GM19023 (cell line): ENCODE data around the gene KLF14.
"Not testable (repeated sequence)": the region's sequence is repeated elsewhere in the genome, so short reads cannot be mapped to it uniquely, and the experiment has no call there.

Source experiments
- ATAC-seq: cut with Tn5 transposase; IDR thresholded peaks from one replicate; pipeline ENCODE4 v1.9.1; 2021; ENCODE audit warnings: mild to moderate bottlenecking, moderate library complexity; ENCODE audit not compliant: unreplicated experiment

KLF14 gene

DNA sequence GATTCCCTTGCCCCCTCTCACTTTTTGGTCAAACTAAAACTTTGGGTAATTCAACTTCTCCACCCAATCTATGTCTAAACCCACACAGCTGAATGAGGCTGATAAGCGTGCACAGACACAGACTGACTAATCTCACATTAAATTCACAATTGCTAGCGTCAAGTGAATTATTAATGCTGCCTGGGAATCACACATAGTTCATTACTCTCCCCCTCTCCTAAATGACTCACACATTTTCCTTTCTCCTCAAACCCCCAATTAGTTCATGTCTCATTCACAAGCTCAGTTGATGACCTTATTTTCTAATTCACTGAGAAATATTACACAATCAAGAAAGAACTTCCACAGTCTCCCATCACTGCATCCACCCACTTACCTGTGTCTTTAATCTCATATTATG lies 14.5 kb downstream of the KLF14 start:
- no peak for ATAC-seq

DNA sequence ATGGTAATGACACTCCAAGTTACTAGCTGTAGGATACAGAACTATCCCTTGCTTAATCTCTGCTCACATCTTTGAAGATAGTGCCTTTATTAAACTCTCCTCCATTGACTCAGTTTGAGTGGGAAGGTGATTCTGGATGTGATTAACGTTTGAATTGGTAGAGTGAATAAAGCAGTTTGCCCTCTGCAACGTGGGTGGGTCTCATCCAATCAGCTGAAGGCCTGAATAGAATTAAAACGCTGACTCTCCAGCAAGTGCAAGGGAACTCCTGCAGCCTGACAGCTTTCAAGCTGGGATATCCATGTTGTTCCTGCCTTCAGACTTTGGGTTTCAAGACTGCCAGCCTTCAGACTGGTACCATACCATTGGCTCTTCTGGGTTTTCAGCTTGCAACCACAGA lies 21.6 kb downstream of the KLF14 start:
- ATAC-seq, result no peak

DNA sequence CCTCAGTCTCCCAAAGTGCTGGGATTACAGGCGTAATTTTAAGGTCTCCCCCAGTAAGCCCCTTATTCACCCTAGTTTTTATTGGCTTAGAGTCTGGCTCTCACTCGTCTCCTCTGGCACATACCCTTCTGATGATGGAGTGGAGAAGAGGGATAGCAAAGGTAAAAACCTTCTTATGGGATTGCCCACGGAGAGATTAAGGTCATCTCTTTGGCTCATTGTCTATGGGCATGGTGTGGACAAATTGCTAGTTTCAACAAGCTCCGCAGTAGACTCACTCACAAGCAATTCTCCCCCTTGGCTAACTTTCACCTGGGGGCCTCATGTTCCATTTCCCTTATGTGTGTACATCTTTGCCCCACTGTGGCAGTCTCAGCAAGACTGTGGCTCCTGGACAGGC lies 25.2 kb downstream of the KLF14 start:
- no peak for ATAC-seq

DNA sequence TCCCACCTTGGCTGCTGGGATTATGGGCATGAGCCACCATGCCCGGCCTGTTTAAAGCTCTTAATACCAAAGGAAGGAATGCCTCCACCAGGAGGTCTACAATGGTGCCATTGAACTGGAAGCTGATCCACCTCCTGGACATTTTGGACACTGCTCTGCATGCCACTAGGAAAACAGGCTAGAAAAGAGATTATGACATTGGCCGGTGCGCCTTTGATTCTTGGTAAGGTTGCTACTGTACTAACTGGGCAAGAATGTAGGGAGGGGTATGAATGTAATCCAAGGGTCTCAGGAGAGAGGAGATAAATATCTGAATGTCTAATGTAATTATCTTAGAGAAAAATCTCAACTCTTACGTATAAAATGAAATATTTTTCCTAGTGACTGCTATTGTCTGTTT lies 26.0 kb downstream of the KLF14 start:
- no peak for ATAC-seq

DNA sequence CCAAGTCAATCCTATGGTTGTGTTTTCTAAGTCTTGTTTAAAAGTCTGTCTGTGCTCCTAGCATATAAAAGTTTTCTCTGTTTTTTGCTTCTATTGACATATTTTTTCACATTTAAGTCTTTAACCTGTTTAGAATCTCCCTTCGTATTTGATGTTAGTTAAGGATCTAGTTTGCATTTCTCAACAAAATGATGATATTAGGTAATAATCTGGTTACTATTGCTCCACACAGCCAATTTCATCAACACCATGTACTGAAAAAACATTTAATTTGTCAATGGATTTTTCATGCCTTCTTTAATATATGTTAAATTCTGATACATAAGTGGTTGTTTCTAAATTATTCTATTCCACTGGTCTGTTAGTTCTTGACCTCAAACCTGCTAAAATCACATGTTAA lies 30.2 kb downstream of the KLF14 start:
- no peak for ATAC-seq

DNA sequence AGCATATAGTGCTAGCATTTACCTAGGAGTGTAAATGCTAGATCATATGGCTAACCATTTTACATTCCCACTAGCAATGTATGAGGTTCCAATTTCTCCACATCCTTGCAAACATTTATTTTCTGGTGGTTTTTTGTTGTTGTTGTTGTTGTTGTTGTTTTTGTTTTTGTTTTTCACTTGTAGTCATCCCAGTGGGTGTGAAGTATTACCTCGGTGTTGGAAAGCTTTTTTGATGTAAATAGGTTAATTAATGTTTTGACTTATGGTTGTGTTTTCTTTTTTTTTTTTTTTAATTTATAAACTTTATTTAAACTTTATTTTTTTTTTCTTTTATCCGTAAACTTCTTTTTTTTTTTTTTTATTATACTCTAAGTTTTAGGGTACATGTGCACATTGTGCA lies 32.4 kb downstream of the KLF14 start:
- no peak for ATAC-seq

DNA sequence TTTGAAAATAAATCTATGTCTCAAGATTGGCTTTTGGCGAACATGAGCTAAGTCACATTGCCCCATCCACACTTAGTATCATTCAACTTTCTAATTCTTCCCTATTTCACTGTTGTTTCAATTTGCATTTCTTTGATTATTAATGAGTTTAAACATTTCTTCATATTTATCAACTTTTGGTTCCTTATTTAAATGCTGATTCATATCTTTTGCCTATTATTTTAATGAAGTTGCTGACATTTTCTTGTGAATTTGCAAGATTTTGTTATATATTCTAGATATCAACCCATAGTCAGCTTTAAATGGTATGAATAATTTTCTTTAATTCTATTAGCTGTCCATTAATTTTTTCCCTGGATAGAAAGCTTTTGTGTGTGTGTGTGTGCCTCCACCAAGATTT lies 33.2 kb downstream of the KLF14 start:
- ATAC-seq, result no peak

DNA sequence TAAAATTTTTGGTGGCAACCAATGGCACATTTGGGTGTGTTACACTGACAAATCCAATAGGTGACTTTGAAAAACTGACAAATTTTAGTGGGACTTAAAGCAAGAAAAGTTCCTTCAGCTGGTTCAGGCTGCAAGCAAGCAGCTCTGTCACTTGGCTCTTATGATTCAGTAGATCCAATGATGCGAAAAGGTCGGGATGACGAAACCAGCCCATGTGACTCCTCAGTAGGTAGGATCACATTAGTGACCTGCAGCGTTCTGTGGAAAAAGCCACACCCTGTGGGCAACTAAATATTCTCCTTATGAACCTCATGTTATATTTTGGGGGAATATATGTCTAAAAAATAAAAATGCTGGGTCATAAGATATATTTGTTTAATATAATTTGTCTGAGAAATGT lies 34.3 kb downstream of the KLF14 start:
- no peak for ATAC-seq

DNA sequence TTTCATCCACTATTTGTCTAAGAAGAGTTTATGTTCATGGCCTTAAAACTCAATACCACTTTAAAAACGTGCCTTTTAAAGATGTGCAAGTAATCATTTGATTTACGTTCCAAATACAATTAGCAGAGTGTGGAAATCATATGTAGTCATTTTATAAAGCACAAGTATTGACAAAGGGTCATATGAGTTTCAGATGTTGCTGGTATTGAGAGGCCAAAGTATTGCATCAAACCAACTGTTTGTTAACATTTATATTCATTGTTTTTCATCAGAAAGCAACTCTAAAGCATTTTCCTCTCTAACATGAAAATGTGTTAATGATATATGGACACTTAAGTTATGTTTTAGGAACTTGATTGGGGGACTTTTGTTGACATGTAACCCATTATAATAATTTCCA lies 36.2 kb downstream of the KLF14 start:
- ATAC-seq, result no peak

DNA sequence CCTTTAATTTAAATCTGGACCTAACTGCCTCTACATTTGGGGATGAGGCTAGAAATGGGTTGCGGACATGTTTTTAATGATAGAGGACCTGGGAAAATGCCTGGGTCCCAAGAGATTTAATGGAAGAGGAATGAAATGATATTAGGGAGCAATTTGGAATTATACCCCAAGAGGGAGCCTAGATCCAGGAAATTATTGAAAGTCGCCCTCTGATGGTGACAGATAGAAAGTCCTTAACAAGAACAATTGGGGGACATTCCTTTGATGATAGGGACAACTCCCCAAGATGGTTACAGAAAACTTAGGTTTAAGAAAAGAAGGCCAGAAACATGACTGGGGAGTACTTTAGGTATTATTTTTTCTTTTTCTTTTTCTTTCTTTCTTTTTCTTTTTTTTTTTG lies 38.2 kb downstream of the KLF14 start:
- ATAC-seq, result no peak

DNA sequence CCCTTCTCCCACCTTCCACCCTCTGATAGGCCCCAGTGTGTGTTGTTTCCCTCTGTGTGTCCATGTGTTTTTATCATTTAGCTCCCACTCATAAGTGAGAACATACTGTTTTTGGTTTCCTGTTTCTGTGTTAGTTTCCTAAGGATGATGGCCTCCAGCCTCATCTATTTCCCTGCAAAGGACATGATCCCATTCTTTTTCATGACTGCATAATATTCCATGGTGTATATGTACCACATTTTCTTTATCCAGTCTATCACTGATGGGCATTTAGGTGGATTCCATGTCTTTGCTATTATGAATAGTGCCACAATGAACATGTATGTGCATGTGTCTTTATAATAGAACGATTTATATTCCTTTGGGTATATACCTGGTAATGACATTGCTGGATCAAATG lies 41.6 kb downstream of the KLF14 start:
- not testable (repeated sequence) for ATAC-seq

DNA sequence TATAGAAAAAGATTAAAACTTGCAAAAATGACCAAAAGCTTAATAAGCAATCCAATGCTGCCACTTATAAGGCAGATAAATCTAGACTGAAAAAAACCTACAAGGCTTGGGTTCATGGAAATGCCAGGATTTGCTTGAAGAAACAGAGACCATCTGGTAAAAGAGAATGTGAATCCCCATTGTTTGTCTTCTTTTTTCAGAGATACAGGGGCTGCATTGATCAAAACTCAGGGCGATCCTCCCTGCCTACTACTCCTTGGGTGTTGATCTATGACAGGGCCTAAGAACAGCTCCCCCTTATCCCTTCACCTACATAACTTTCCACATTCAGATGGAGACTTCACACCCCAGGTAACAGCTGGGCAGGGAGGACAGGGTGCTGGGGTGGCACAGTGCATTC lies 44.3 kb downstream of the KLF14 start:
- no peak for ATAC-seq

DNA sequence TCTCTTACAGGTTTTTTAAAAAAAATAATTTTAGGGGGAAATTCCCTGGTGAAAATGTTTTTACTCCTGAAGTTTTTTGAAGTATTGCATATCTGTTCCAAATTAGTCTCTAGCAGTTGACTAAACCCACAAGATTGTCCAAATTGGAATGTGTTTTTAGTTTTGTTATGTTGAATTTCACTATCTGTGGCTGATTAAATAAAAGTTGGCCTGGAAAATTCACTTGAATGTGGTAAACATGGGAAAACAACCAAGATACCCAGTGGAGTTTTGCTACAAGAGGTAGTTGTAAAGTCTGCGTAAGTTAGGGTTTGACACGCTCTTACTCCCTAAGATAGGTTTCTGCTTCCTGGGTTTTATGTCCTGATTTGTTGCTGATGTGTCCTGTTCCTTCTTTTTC lies 51.0 kb downstream of the KLF14 start:
- ATAC-seq, result no peak
